PC-3 (cell line): ENCODE results near the gene ALKBH1.

Source experiments
- CTCF ChIP-seq: fragments of 300-600 bp; sonication (generic); conservative IDR thresholded peaks from 2 replicates; pipeline ENCODE4 v1.5.1; 2017; ENCODE audit warnings: antibody characterized with exemption, low read depth, mild to moderate bottlenecking, low read length
- EZH2 ChIP-seq: fragments of 300-600 bp; sonication (generic); IDR thresholded peaks from one replicate; pipeline ENCODE4 v1.6.1; 2017; ENCODE audit warnings: antibody characterized with exemption, mild to moderate bottlenecking, low read length; ENCODE audit not compliant: unreplicated experiment
- EZH2phosphoT487 ChIP-seq: fragments of 300-600 bp; sonication (generic); IDR thresholded peaks from 2 replicates; pipeline ENCODE4 v1.6.1; 2018; ENCODE audit warnings: mild to moderate bottlenecking, antibody characterized with exemption, low read length, borderline replicate concordance

- TF ChIP-seq CTCF (no peak), EZH2phosphoT487 (no peak), EZH2 (no peak)
Measured at GRCh38 chr14:77638771-77639171, 69.1 kb downstream of the ALKBH1 start.
